T-helper 2 cell treated with Interferon-gamma antibody and Interleukin-4, amounts not matched to agents 100 ng/mL and 5 ng/mL, for 36 hours (primary cell): Measurements from ENCODE around the gene DNA2. TPM values are rescaled to one million over a fixed set of nuclear protein-coding genes. Genes with fewer than 3 reads are reported as not detected.
"Not testable (repeated sequence)": the region's sequence is repeated elsewhere in the genome, so short reads cannot be mapped to it uniquely, and the experiment has no call there.

Experiments
- intact Hi-C: fragments of 100-400 bp; cut with micrococcal nuclease; formaldehyde crosslinking; loops from one replicate; pipeline ENCODE4 v1.15.1; 2023
- total RNA-seq: library from RNA; stranded (reverse); gene quantifications from 2 replicates; pipeline ENCODE4 v1.2.3, GENCODE V29; 2022

Gene DNA2, protein sequence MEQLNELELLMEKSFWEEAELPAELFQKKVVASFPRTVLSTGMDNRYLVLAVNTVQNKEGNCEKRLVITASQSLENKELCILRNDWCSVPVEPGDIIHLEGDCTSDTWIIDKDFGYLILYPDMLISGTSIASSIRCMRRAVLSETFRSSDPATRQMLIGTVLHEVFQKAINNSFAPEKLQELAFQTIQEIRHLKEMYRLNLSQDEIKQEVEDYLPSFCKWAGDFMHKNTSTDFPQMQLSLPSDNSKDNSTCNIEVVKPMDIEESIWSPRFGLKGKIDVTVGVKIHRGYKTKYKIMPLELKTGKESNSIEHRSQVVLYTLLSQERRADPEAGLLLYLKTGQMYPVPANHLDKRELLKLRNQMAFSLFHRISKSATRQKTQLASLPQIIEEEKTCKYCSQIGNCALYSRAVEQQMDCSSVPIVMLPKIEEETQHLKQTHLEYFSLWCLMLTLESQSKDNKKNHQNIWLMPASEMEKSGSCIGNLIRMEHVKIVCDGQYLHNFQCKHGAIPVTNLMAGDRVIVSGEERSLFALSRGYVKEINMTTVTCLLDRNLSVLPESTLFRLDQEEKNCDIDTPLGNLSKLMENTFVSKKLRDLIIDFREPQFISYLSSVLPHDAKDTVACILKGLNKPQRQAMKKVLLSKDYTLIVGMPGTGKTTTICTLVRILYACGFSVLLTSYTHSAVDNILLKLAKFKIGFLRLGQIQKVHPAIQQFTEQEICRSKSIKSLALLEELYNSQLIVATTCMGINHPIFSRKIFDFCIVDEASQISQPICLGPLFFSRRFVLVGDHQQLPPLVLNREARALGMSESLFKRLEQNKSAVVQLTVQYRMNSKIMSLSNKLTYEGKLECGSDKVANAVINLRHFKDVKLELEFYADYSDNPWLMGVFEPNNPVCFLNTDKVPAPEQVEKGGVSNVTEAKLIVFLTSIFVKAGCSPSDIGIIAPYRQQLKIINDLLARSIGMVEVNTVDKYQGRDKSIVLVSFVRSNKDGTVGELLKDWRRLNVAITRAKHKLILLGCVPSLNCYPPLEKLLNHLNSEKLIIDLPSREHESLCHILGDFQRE
- 43.6 and 48.0 TPM in 2 replicates for total RNA-seq

DNA sequence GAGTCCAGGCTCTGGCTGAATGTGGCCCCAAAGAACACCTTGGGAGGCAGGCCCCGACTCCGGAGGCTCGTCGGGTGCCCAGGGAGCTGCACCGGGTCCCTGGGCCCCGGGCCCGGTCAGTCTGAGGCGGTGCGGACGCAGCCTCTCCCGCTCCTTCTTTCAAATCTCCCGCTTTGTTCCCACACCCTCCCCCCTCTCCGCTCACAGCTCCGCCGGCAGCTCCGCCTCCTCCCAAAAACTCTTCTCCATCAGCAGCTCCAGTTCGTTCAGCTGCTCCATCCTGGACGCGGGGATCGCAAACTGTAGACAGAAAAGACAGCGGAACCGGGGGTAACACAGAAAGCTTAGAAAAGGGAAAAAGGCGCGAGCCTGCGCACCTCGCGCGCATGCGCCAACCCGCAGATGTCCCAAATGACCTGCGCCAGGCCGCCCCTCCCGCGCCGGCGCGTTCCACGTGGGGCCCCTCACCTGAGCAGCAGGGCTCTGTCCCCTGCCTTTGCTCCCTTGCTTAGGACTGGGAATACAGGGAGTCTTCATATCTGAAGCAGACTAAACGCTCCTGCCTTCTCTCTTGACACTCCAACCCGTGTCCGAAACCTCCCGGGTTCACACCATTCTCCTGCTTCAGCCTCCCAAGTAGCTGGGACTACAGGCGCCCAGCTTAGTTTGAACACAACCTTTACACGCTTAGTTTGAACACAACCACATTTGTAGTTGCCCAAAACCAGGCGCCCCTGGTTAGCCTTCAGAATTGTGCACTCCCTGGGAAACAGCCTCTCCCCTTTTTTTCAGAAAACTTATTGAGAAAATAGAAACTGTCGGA lies at the start of gene DNA2:
TSS of gene DNA2 (minus strand) at position 388 of the 823 bp plus-strand sequence. CDS start at position 279, 109 bp downstream.
- intact Hi-C loops: loop anchor here (1.0 to 5.0 kb wide), 6 partner anchors 55 to 486 kb away; partner anchors contain the start of genes CCAR1, DDX21, DDX50 and HNRNPH3

GRCh38 chr10:68518609-68519008 lies 46.8 kb upstream of the DNA2 start:
- intact Hi-C loops: not testable (repeated sequence)

GRCh38 chr10:68517188-68517587 lies 45.4 kb upstream of the DNA2 start:
- intact Hi-C loops: no loop called here

GRCh38 chr10:68516766-68517165 lies 45.0 kb upstream of the DNA2 start:
- intact Hi-C loops: no loop called here

GRCh38 chr10:68516216-68516615 lies 44.4 kb upstream of the DNA2 start:
- intact Hi-C loops: not testable (repeated sequence)

- intact Hi-C loops: no loop called here
These were observed 36.3 kb upstream of the DNA2 start for GRCh38 chr10:68508090-68508489.

- intact Hi-C loops: no loop called here
These were observed 34.6 kb upstream of the DNA2 start for GRCh38 chr10:68506411-68506810.

DNA sequence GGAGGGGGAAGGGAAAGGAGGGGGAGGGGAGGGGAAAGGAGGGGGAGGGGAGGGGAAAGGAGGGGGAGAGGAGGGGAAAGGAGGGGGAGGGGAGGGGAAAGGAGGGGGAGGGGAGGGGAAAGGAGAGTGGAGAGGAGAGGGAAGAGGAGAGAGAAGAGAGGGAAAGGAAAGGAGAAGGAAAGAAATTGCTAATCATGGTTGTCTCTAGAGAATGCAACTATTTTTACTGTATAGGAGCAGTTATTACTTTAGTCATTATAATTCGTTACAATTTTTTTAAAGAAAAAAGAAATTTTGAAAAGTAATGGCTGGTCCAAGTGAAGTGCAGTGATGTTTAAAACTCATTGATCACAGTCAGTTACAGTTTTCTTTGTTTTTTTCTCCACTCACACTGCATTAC lies 31.1 kb upstream of the DNA2 start:
- intact Hi-C loops: no loop called here

DNA sequence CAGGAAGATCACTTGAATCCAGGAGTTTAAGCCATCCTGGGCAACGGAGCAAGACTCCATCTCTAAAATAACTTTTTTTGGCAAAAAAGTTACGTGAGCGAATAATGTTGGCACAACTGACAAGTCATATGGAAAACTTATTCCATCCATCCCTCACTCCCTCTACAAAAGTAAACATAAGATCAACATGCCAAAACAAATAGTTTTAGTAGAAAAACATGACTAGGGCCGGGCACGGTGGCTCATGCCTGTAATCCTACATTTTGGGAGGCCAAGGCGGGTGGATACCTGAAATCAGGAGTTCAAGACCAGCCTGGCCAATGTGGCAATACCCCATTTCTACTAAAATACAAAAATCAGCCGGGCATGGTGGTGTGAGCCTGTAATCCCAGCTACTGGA lies 29.9 kb upstream of the DNA2 start:
- intact Hi-C loops: no loop called here

GRCh38 chr10:68499544-68499943 lies 27.8 kb upstream of the DNA2 start:
- intact Hi-C loops: no loop called here

DNA sequence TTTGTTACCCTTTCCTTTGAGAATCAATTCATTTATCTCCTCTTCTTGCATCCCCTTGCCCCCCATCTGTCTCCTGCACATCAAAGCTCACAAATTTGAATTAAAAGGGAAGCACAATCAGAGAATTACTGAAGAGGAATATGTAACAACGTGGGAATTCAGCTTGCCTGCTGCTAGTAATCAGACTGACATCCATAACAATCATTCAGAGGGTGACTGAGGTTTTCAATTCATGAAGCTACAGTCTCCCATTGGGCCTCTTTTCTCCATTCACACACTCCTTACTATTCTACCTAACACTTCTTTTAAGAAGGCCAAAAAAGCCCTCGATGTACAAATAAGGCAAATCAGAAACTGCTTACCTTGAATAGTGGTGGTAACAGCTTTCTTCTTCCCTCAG lies 24.3 kb upstream of the DNA2 start:
- intact Hi-C loops: no loop called here

- intact Hi-C loops: no loop called here
These were observed 20.3 kb upstream of the DNA2 start for GRCh38 chr10:68492118-68492517.

GRCh38 chr10:68489919-68490318 lies 18.1 kb upstream of the DNA2 start:
- intact Hi-C loops: no loop called here

GRCh38 chr10:68474021-68474420 lies 2.2 kb upstream of the DNA2 start:
- intact Hi-C loops: loop anchor here (5.0 kb wide), 3 partner anchors 67 to 483 kb away; partner anchors contain the start of genes DDX21, HNRNPH3, PBLD and RUFY2

- intact Hi-C loops: loop anchor here (1.0 to 5.0 kb wide), 6 partner anchors 56 to 486 kb away; partner anchors contain the start of genes CCAR1, DDX21, DDX50 and HNRNPH3
These were observed 649 bp downstream of the DNA2 start for GRCh38 chr10:68471063-68471585.

DNA sequence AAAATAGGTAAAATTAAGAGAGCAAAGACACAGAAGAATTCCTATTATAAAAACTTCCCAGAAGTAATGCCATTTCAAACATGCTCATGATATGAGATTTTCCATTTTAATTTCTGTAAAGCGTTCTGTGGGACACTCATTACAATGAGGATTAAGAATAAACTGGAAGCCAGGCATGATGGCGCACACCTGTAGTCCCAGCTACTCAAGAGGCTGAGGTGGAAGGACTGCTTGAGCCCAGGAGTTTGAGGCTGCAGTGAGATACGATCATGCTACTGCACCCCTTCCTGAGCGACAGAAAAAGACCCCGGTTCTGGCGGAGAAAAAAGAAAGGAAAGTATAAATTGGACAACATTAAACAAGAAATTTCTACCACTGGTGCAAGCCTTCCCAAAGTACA lies 1.5 kb downstream of the DNA2 start:
- intact Hi-C loops: loop anchor here (2.0 to 5.0 kb wide), 5 partner anchors 57 to 487 kb away; partner anchors contain the start of genes CCAR1, DDX21, HNRNPH3 and PBLD

DNA sequence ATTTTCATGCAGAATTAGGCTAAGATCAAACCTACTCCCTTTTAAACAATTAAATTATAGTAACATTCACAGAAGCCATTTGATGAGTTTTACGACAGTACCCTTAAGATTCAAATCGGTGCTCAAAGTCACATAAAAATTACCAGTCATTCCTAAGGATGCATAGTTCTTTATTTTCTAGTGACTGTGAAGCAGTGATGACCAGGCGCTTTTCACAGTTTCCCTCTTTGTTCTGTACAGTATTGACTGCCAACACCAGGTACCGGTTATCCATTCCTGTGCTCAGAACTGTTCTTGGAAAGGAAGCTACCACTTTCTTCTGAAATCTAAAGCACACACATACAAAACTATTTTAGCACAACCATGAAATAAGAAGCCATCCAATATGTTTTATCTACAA lies 1.9 kb downstream of the DNA2 start:
- intact Hi-C loops: loop anchor here (2.0 to 5.0 kb wide), 5 partner anchors 57 to 487 kb away; partner anchors contain the start of genes CCAR1, DDX21, HNRNPH3 and PBLD

- intact Hi-C loops: not testable (repeated sequence)
These were observed 7.0 kb downstream of the DNA2 start for GRCh38 chr10:68464729-68465128.

DNA sequence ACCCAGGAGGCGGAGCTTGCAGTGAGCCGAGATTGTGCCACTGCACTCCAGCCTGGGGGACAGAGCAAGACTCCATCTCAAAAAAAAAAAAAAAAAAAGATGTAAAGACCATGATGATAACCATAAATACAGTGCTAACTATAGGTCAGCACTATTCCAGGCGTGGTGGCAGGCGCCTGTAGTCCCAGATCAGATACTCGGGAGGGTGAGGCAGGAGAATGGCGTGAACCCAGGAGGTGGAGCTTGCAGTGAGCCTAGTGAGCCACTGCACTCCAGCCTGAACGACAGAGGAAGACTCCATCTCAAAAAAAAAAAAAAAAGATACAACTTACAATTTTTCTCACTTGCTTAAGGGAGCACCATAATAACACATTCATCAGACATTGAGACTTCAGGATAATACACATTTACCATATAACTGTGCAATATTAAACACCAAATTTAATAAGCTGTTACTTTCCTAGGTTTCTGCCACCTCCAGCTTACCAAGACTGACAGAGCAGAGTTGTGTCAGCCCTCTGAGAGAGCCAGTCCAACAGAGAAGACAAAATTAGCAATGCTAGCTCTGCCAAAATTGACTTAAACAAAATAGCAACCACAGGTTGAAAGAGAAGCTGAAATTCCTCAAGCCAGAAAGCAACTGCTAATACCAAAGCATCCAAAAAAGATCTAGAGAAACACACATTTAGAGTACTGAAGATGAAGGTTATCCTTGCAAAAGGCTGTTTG lies 8.2 kb downstream of the DNA2 start:
- intact Hi-C loops: no loop called here

DNA sequence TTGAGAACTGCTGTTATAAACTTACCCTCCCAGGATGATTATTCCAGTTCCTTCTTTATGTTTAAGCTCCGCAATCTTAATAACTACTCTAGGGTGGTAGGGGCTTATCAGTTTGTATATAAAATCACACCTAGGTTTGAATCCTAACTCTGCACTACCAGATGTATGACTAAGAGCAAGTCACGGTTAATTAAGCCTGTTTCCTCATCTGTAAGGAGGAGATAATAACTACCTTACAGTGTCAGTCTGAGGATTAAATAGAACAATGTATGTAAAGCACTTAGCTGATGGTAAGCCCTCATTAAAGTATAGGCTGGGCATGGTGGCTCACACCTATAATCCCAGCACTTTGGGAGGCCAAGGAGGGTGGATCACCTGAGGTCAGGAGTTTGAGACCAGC lies 9.2 kb downstream of the DNA2 start:
- intact Hi-C loops: no loop called here
